Stimulated activated CD8-positive, alpha-beta memory T cell treated with anti-CD3 and anti-CD28 coated beads, Interleukin-15, amount 100 ng/mL, for 1 hour (primary cell): ENCODE results near the gene DGKH.

Experiments
- DNase-seq: peaks from one replicate; pipeline ENCODE4 v3.0.0-alpha.2; 2020; ENCODE audit warnings: low read depth

Gene DGKH, protein sequence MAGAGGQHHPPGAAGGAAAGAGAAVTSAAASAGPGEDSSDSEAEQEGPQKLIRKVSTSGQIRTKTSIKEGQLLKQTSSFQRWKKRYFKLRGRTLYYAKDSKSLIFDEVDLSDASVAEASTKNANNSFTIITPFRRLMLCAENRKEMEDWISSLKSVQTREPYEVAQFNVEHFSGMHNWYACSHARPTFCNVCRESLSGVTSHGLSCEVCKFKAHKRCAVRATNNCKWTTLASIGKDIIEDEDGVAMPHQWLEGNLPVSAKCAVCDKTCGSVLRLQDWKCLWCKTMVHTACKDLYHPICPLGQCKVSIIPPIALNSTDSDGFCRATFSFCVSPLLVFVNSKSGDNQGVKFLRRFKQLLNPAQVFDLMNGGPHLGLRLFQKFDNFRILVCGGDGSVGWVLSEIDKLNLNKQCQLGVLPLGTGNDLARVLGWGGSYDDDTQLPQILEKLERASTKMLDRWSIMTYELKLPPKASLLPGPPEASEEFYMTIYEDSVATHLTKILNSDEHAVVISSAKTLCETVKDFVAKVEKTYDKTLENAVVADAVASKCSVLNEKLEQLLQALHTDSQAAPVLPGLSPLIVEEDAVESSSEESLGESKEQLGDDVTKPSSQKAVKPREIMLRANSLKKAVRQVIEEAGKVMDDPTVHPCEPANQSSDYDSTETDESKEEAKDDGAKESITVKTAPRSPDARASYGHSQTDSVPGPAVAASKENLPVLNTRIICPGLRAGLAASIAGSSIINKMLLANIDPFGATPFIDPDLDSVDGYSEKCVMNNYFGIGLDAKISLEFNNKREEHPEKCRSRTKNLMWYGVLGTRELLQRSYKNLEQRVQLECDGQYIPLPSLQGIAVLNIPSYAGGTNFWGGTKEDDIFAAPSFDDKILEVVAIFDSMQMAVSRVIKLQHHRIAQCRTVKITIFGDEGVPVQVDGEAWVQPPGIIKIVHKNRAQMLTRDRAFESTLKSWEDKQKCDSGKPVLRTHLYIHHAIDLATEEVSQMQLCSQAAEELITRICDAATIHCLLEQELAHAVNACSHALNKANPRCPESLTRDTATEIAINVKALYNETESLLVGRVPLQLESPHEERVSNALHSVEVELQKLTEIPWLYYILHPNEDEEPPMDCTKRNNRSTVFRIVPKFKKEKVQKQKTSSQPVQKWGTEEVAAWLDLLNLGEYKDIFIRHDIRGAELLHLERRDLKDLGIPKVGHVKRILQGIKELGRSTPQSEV

GRCh38 chr13:42048342-42048683 is at the start of gene DGKH:
Gene DGKH, plus strand, starts transcription at chr13:42048648. Its CDS starts 126 bp downstream, at chr13:42048774.
- no peak for DNase-seq

GRCh38 chr13:42000846-42001245 is 47.6 kb upstream of the DGKH start:
- DNase-seq = no peak

DNA sequence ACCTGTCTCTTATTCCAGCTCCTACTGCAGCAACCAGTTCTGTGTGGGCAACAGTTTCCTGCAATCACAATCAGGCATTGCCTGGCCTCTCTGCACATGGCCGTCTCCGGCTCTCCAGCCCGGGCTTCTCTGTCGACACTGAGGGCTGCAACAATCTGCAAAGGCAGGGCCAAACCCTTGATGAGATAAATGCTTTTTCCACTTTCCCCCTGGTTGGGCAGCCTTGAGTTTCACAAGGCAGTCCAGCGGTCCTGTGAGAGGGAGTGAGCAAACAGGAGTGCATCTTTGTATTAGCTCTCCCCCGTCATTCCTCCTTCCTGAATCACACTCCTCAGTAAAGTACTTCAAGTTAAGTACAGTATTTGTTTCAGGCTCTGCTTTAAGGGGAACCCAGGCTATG is 46.9 kb upstream of the DGKH start:
- no peak for DNase-seq

- DNase-seq = no peak
These were observed 46.4 kb upstream of the DGKH start for GRCh38 chr13:42002066-42002465.

DNA sequence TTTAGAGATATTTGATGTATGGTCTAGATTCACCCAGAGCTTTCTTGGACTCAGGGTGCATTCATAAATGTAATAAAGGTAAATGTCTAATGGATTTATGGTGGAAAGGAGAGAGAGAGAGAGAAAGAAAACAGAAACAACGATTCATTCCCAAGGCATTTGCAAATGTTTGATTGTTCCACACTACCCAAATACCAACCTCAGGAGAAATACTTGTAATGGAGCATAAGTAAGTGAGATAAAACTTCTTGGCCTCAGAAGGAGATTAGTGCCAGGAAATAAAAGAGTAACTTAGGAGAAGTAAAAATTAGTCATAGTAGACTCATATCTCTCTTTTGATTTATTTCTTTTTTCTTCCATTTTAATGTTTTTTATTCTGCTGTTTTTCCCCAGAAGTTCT is 40.6 kb upstream of the DGKH start:
- DNase-seq = no peak

GRCh38 chr13:42009057-42009456 is 39.4 kb upstream of the DGKH start:
- no peak for DNase-seq

DNA sequence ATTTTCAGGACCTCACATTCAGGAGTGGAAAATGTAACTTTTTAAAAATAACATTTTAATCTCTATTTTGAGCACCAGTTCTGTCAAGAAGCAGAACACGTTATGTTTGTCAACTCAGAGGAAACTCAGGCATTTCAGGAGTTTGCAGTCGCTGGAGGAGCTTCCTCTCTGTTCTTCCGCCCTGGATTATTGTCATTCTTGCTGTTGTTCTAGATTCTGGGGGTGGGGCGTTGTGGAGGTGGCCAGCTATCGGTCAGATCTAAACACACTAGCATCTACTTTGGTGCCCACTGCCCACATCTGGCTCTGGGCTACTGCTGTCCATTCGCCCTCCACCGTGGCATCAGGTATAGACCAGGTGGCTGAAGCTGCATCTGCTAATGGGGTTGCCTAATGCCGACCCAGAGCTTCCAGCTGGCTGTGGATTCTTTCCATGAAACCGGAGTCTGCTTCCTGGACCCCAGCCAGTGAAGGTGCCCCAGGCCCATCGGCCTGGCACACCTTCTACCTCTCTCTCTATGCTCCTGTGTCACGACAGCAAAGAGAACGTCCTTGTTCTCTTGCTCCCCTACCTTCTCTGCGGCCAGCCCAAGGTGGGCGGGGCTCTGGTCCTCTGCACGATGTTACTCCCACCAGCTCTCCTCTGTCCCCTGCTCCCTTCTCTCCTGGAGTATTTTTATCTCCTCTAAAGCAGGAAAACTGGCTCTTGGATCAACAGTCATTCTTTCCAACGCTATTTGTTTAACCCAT is 36.7 kb upstream of the DGKH start:
- no peak for DNase-seq

- DNase-seq = no peak
These were observed 34.3 kb upstream of the DGKH start for GRCh38 chr13:42014119-42014518.

GRCh38 chr13:42017264-42017663 is 31.2 kb upstream of the DGKH start:
- DNase-seq = no peak

DNA sequence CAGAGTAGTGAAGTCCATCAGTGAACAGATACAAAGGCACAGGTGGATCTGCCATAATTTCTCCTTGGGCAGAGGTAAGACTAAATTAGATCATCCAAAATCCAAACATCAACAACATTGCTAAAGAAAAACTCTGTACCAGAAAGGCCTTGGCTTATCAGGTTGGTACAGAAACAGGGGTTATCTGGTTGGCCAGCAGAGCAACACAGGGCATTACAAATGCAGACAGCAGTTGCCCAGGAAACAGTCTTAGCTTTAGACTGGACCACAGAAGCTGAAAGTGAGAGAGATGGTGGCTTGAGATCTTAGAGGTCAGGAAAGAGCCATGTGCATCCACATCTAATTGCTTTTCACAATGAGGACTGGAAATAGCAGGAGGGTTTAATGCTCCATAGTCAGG is 26.6 kb upstream of the DGKH start:
- no peak for DNase-seq

GRCh38 chr13:42022336-42022735 is 26.1 kb upstream of the DGKH start:
- no peak for DNase-seq

GRCh38 chr13:42022796-42023493 is 25.5 kb upstream of the DGKH start:
- no peak for DNase-seq

DNA sequence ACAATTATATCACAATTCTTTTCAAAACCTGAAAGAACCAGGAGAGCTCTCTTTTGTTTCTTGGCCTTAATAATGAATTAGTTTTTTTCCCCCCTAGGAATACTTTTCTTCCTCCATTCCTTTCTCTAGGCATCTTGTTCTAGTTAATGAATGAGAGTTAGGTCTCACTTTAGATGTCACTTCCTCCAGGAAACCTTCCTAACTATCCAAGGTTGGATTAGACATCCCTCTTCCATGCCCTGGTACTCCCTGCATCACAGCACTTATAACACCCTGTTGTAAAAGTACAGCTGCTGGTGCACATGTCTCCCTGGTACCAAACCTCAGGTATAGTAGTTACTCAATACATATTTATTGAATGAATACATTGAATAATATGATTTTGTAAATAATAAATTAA is 21.2 kb upstream of the DGKH start:
- no peak for DNase-seq

DNA sequence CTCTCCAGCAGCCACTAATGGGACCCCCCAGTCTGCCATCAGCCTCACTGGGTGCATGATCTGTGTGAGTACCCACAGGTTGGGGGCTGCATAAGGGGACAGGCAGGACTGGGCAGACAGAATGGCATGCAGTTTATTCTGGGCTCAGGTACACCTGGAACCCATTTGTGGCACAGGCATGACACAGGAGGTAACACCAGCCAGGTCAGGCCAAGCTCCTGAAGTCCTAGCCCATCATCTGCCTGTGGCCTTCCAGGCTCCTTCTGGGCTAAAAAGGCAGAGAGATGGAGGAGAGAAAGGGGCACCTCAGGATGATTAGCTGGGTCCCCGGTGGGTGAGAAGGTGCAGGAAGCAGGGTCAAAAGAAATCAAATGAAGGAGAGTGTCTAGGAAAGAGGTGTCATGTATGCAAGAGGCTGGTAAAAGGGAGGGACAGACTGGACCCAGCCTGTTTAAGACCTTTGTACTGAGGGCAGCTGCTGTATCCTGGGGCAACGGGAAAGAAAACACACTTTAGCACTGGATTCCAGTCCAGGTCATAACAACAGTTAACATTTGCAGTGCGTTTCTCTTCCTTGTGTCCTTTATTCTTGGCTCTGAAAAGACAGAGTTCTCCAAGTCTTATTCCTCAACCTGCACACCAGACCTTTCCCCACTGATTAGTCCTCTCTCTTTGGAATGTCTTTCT is 20.2 kb upstream of the DGKH start:
- no peak for DNase-seq

DNA sequence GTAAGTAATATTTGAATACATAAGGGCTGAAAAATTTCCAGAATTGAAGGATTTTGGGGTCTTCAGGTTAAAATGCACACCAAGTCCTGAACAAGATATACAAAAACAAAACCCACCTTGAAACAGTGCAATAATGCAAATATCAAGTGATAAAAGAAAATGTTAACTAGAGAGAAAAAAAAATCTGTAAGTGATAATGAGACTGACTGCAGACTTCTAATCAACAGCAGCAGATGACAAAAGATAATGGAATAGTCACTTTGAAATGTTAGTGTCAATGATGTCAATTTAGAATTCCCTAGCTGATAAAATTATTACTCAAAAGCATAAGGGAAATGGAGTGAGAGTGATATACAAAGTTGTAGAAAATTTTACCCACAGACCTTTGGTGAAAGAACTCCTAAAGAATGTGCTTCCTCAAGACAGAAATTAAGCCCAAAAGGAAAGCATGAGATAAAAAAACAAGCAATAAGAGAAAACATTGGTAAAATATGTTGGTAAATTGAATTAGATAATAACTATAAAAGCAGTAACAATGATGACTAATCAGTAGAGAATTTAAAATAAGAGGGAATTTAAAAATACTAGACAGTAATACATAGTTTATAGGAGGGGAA is 12.4 kb upstream of the DGKH start:
- DNase-seq = no peak

DNA sequence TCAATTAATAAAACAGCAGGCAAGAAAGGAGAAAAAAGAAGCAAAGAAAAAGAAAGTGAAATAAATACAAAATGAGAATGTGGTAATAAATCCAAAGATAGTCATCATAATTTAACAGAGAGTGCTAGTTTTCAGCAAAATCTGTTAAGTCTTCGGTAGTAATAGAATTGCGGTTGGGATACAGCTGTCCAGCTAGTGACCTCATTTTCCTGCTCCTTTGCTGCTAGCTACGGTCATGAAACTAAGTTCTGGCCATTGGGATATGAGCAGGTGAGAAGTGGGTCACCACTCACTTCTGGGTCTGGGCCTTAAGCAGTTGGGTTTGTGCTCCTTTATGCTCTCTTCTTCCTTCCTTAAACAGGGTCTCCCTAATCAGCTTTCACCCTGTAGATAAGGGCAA is 11.7 kb upstream of the DGKH start:
- DNase-seq = no peak

- DNase-seq = no peak
These were observed 9.6 kb upstream of the DGKH start for GRCh38 chr13:42038661-42039456.

DNA sequence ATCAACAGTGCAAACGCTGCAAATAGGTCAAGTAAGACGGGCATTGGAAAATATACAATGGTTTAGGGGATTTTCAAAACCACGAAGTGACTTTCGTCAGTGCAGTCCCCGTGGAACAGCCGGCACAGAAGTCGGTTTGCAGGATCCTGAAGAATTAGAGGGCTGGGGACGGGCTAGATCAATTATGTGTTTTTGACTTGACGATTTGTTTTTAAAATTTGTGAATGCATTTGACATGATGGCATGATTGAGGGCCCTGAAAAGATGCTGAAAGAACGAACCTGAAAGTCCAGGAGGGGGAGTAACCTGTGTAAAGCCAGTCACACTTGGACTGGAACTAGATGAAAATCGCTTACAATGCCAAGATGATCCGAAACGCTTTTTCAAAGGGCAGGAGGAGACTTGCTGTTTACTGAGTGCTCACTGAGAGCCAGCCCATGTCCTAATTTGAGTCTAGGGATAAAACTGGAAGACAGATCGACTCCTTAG is 8.9 kb upstream of the DGKH start:
- no peak for DNase-seq
